Measurements from ENCODE around the gene EIF6. TPM values are rescaled to one million over a fixed set of nuclear protein-coding genes. Genes with fewer than 3 reads are reported as not detected.

EIF6 gene
- total and polyA plus RNA-seq, 2 of the 8 experiments (the other 6 are each of a cell fraction or from before 2014, with no cell fraction given) = 184 to 319 TPM

GRCh38 chr20:35290887-35291417 is 6.4 kb upstream of the EIF6 start:
- Histone ChIP-seq H3K36me3 (ENCODE audit: control insufficient read depth in 2 of 4, insufficient read depth in 4 of 4, low read length in 3 of 4) (no peaks in the 10 kb centered on the region), H4K91ac (replicated peaks; ENCODE audit: insufficient read length, low read length) (no peak overlapping the region), H2BK5ac (ENCODE audit: low read depth, low read length) (no peak overlapping the region), H3K4me2 (ENCODE audit: insufficient read depth in 1 of 2, low read depth in 2 of 2, low read length in 2 of 2) (no peak overlapping the region), H3K14ac (ENCODE audit: insufficient read length) (no peak overlapping the region), H3K4me3 (ENCODE audit: extremely low read depth in 1 of 4, insufficient read depth in 2 of 4, low read depth in 3 of 4, low read length in 4 of 4) (no peak overlapping the region), H3K27me3 (replicated peaks in 1 of 4; ENCODE audit: control insufficient read depth in 3 of 4, extremely low read depth in 1 of 4, insufficient read depth in 3 of 4, low read length in 3 of 4) (no peaks in the 10 kb centered on the region), H4K8ac (ENCODE audit: extremely low read depth, insufficient read depth, low read length) (peak overlapping the region; percentile 71; the same call in 1 of the 2 replicates), H4K5ac (ENCODE audit: insufficient read length, low read depth, low read length) (no peak overlapping the region), H3K4me1 (replicated peaks in 1 of 4; ENCODE audit: control insufficient read depth in 3 of 4, insufficient read depth in 4 of 4, low read length in 3 of 4) (no peaks in the 10 kb centered on the region; a peak in 2 of 7 replicates), H3K27ac (ENCODE audit: low read depth, low read length) (no peak overlapping the region), H2BK15ac (ENCODE audit: low read length) (no peak overlapping the region), H3K79me1 (ENCODE audit: low read depth, low read length) (no peaks in the 10 kb centered on the region), H2AK5ac (ENCODE audit: low read depth, low read length) (no peak overlapping the region), H3K23ac (ENCODE audit: insufficient read length) (no peak overlapping the region), H2AFZ (ENCODE audit: low read length) (no peak overlapping the region), H2BK12ac (ENCODE audit: low read depth, low read length) (no peak overlapping the region), H4K20me1 (replicated peaks in 1 of 2; ENCODE audit: control insufficient read depth in 1 of 2, insufficient read depth in 2 of 2, low read length in 2 of 2) (no peaks in the 10 kb centered on the region), H3K56ac (replicated peaks; ENCODE audit: insufficient read length, low read depth, low read length) (no peak overlapping the region), H2BK20ac (ENCODE audit: low read length) (no peak overlapping the region), H3K9me3 (ENCODE audit: insufficient read depth in 2 of 2, low read depth in 1 of 2, low read length in 1 of 2) (no peaks in the 10 kb centered on the region), H3K4ac (replicated peaks; ENCODE audit: insufficient read length, low read depth, low read length) (no peak overlapping the region), H2BK120ac (replicated peaks; ENCODE audit: low read depth, low read length) (no peak overlapping the region), H3K79me2 (ENCODE audit: control insufficient read depth in 1 of 2, insufficient read depth in 2 of 2, low read length in 2 of 2) (no peaks in the 10 kb centered on the region), H3K18ac (ENCODE audit: extremely low read depth, low read length) (no peak overlapping the region), H3K23me2 (ENCODE audit: low read depth, low read length) (no peaks in the 10 kb centered on the region), H3K9ac (replicated peaks in 1 of 4; ENCODE audit: extremely low read depth in 1 of 4, low read depth in 3 of 4, low read length in 3 of 4) (no peak overlapping the region)
- ChIA-PET CTCF (ENCODE audit: partially characterized antibody) (interaction anchor here (1.3 to 11.5 kb wide), 3 partner anchors 11 to 22 kb away, joined by 3 to 130 read pairs (median 4); no protein-coding TSS in a partner anchor), POLR2A (ENCODE audit: partially characterized antibody) (interaction anchor here (0.5 to 5.7 kb wide), 3 partner anchors 12 to 144 kb away, joined by 4 to 39 read pairs (median 5); partner anchors contain the start of genes EDEM2 and MMP24OS)
- no peak for FAIRE-seq
- no peak for TF ChIP-seq RAD21 (IDR thresholded peaks at IDR 0.05 in 1 of 2, conservative IDR thresholded peaks at IDR 0.05 in 1 of 2; ENCODE audit: low read depth in 2 of 2, low read length in 2 of 2)
- TF ChIP-seq JUND (IDR thresholded peaks at IDR 0.05; ENCODE audit: low read length) = no peak
- 83% methylated on average over 7 of the region's 7 CpGs; no CpG with 5 or more reads in 1 of the 2 experiments for WGBS, 2 experiments (ENCODE audit: extremely low coverage in 1 of 2, insufficient coverage in 1 of 2, insufficient read length in 1 of 2, insufficient replicate concordance in 2 of 2, low coverage in 1 of 2, low lambda C conversion rate in 2 of 2, missing lambda C conversion rate in 1 of 2)
- no peak for DNase-seq (ENCODE audit: low read depth in 1 of 2, low spot score in 2 of 2)

All from H1 (cell line).